Measurements from ENCODE around the gene NVL.

Gene NVL

GRCh38 chr1:224237119-224237881 lies 92.7 kb downstream of the NVL start:
- CTCF ChIA-PET = interaction anchor here (0.5 to 1.5 kb wide), 3 partner anchors 9 to 1550 kb away, joined by 3 to 7 read pairs (median 5); no protein-coding TSS in a partner anchor
- H3K4me3 ChIP-seq (ENCODE audit: low read depth, low read length) = no peak overlapping the region
- POLR2A ChIA-PET = no interaction called here

More at GRCh38 chr1:224237119-224237881, 92.7 kb downstream of the NVL start:
- Histone ChIP-seq H3K36me3 (ENCODE audit: control insufficient read depth in 2 of 2, insufficient read depth in 1 of 2, low read length in 2 of 2) (peaks cover 42 to 58% of the 10 kb centered on the region in 2 experiments), H3K4me1 (ENCODE audit: control insufficient read depth, insufficient read depth, low read length) (no peaks in the 10 kb centered on the region), H3K9me3 (ENCODE audit: control insufficient read depth, insufficient read depth, low read depth, low read length) (no peaks in the 10 kb centered on the region), H3K27ac (ENCODE audit: extremely low read depth, low read depth, low read length) (no peak overlapping the region)
- TF ChIP-seq ZNF692 (tag by site-specific recombination; IDR thresholded peaks at IDR 0.05) (no peak), ZNF175 (tag by site-specific recombination; IDR thresholded peaks at IDR 0.05) (no peak), ZNF18 (tag by site-specific recombination; IDR thresholded peaks at IDR 0.05) (no peak), ZNF26 (tag by site-specific recombination; IDR thresholded peaks at IDR 0.05) (no peak), ZFP3 (tag by site-specific recombination; IDR thresholded peaks at IDR 0.05; ENCODE audit: low read depth) (no peak), PRDM4 (tag by site-specific recombination; IDR thresholded peaks at IDR 0.05) (no peak), SP2 (tag by site-specific recombination; IDR thresholded peaks at IDR 0.05) (no peak), GFI1B (tag by site-specific recombination; IDR thresholded peaks at IDR 0.05) (no peak), ZNF214 (tag by site-specific recombination; IDR thresholded peaks at IDR 0.05; ENCODE audit: borderline replicate concordance) (no peak), ZNF184 (tag by site-specific recombination; IDR thresholded peaks at IDR 0.05) (no peak), ZNF133 (tag by site-specific recombination; IDR thresholded peaks at IDR 0.05) (no peak), ZNF211 (tag by site-specific recombination; IDR thresholded peaks at IDR 0.05; ENCODE audit: low read depth) (no peak), SP3 (tag by site-specific recombination; IDR thresholded peaks at IDR 0.05) (no peak), ZNF350 (tag by site-specific recombination; IDR thresholded peaks at IDR 0.05) (no peak; the same call in 1 of the 2 replicates), ZNF747 (tag by site-specific recombination; IDR thresholded peaks at IDR 0.05) (no peak), ZNF792 (tag by site-specific recombination; IDR thresholded peaks at IDR 0.05) (no peak), WT1 (tag by site-specific recombination; IDR thresholded peaks at IDR 0.05) (no peak), ZNF169 (tag by site-specific recombination; IDR thresholded peaks at IDR 0.05) (no peak)

Measured in HEK293 (cell line).